ENCODE measurements around the gene ZPLD1. TPM values are rescaled to one million over a fixed set of nuclear protein-coding genes. Genes with fewer than 3 reads are reported as not detected.

ZPLD1 gene
- total RNA-seq, 2 donors from 2014 or later, result 0.28 TPM; not detected in 1

DNA sequence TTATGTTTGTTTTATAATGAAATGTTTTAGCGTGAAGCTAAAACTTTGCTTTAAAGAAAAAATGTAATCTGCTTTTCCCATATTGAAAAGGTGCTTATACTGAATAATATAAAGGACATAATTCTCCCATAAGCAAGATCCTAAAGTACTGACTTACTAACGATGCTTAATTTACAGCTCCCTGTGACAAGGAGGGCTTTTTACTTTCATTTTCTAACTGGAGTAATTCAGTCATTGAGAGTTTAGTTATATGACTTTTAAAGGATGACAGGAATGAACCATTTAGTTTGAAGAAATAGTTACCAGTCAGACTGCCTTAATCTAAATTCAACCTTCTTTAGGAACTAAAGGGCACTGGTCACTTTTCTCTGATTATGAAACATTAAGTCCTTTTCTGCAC is 19.3 kb upstream of the ZPLD1 start:
- no peaks in the 10 kb centered on the region for H3K27me3 ChIP-seq (replicated peaks; ENCODE audit: insufficient read depth)
- no peaks in the 10 kb centered on the region for H3K9me3 ChIP-seq
- TF ChIP-seq, protein P1, sequence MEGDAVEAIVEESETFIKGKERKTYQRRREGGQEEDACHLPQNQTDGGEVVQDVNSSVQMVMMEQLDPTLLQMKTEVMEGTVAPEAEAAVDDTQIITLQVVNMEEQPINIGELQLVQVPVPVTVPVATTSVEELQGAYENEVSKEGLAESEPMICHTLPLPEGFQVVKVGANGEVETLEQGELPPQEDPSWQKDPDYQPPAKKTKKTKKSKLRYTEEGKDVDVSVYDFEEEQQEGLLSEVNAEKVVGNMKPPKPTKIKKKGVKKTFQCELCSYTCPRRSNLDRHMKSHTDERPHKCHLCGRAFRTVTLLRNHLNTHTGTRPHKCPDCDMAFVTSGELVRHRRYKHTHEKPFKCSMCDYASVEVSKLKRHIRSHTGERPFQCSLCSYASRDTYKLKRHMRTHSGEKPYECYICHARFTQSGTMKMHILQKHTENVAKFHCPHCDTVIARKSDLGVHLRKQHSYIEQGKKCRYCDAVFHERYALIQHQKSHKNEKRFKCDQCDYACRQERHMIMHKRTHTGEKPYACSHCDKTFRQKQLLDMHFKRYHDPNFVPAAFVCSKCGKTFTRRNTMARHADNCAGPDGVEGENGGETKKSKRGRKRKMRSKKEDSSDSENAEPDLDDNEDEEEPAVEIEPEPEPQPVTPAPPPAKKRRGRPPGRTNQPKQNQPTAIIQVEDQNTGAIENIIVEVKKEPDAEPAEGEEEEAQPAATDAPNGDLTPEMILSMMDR (IDR thresholded peaks at IDR 0.05), result no peak
- TF ChIP-seq POLR2A (IDR thresholded peaks at IDR 0.05) (no peak), POLR2AphosphoS5 (IDR thresholded peaks at IDR 0.05) (no peak)
- H3K27ac ChIP-seq, result no peak overlapping the region
- H3K4me3 ChIP-seq, result no peak overlapping the region
- no peaks in the 10 kb centered on the region for H3K4me1 ChIP-seq (replicated peaks)
- H3K36me3 ChIP-seq, result no peaks in the 10 kb centered on the region
- intact Hi-C loops (cut with DNase I), result no loop called here
- DNase-seq (ENCODE audit: low spot score), result no peak
- 32% methylated on average over 2 of the region's 2 CpGs for WGBS

DNA sequence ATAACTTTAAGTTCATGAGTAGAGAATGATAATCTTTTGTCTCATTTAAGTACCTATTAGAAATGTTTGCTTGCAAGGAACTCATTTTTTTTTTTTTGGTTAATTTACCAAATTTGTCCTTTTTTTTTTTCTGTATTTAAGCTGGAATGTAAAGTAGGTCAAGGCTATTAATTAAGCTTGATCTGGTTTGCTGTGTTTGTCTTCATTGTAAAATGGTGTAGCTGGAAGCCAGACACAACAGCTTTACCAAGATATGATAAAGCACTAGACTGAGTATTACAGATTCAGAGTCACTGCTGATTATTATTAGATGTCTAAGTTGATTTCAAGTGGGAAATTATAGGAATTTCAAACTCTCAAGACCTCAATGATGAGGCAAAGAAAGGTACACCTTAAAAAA is 15.0 kb upstream of the ZPLD1 start:
- intact Hi-C loops (cut with DNase I), result no loop called here
- Histone ChIP-seq H3K4me3 (no peak overlapping the region), H3K27ac (no peak overlapping the region), H3K36me3 (no peaks in the 10 kb centered on the region), H3K27me3 (replicated peaks; ENCODE audit: insufficient read depth) (no peaks in the 10 kb centered on the region), H3K4me1 (replicated peaks) (no peaks in the 10 kb centered on the region), H3K9me3 (no peaks in the 10 kb centered on the region)
- TF ChIP-seq POLR2A (IDR thresholded peaks at IDR 0.05), result no peak
- no peak for TF ChIP-seq POLR2AphosphoS5 (IDR thresholded peaks at IDR 0.05)
- TF ChIP-seq, protein P1 (IDR thresholded peaks at IDR 0.05), result no peak
- DNase-seq (ENCODE audit: low spot score), result no peak

DNA sequence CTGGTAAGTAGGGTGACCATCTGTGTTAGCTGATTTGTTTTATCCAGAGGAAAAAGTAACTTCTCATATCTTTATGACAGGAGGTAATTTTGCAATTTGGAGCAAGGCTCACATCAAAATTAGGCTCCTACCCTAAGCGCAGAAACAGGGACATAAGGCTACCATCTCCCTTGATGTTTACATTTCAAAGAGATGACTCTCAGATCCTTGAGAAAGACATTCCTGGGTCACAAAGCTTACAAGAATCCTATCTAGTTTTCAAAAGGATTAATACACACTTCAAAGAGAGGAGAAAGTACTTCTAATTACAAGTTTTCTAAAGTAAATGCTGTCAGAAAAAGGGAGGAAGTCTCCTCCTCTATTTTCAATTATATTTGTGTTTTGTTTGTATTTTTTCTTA is 7.0 kb downstream of the ZPLD1 start:
- intact Hi-C loops (cut with DNase I), result no loop called here
- Histone ChIP-seq H3K9me3 (no peaks in the 10 kb centered on the region), H3K4me3 (no peak overlapping the region), H3K36me3 (no peaks in the 10 kb centered on the region), H3K27me3 (replicated peaks; ENCODE audit: insufficient read depth) (no peaks in the 10 kb centered on the region), H3K27ac (no peak overlapping the region), H3K4me1 (replicated peaks) (no peaks in the 10 kb centered on the region)
- no peak for DNase-seq (ENCODE audit: low spot score)
- WGBS, result 55% methylated on average over 1 of the region's 1 CpG
- TF ChIP-seq POLR2A (IDR thresholded peaks at IDR 0.05) (no peak), POLR2AphosphoS5 (IDR thresholded peaks at IDR 0.05) (no peak)
- TF ChIP-seq, protein P1 (IDR thresholded peaks at IDR 0.05), result no peak

DNA sequence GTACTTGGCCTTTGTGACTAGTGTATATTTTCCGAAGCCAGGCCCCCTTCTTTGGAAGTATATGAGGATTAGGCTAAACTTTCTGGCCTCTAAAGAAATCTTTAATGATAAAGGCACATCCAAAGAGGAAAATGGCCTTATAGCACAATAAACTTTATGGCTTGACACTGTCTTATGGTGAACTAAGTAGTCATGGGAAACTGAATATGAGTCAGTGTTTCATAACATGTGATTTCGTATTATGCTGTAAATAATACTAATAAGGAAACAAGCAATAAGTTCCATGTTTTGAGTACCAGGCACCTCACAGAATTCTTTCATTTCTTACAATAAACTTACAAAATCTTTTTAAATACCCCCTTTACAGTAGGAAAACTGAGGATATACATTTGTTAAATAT is 8.2 kb downstream of the ZPLD1 start:
- Histone ChIP-seq H3K4me3 (no peak overlapping the region), H3K27me3 (replicated peaks; ENCODE audit: insufficient read depth) (no peaks in the 10 kb centered on the region), H3K27ac (no peak overlapping the region), H3K9me3 (no peaks in the 10 kb centered on the region), H3K4me1 (replicated peaks) (no peaks in the 10 kb centered on the region), H3K36me3 (no peaks in the 10 kb centered on the region)
- intact Hi-C loops (cut with DNase I), result no loop called here
- TF ChIP-seq, protein P1 (IDR thresholded peaks at IDR 0.05), result no peak
- TF ChIP-seq POLR2A (IDR thresholded peaks at IDR 0.05) (no peak), POLR2AphosphoS5 (IDR thresholded peaks at IDR 0.05) (no peak)
- no peak for DNase-seq (ENCODE audit: low spot score)
- 84% methylated on average over 2 of the region's 2 CpGs for WGBS

DNA sequence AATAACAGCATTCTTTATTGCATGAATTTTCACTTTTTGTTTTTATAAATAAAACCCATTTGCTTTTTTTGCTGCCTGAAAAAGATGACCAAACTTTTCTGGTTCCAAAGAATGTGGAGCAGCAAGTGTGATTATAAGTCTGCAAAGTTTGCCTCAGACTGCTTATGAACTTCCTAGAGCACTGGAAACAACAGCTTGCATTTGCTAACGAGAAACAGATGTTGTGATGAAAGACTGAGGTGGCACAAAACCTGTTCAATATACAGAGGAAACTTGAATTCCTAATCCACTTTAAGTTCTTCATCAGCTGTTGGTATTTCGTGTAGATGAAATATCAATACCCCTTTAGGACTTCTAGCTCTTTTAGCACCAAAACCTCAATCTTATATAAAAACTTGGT is 9.3 kb downstream of the ZPLD1 start:
- Histone ChIP-seq H3K27ac (no peak overlapping the region), H3K9me3 (no peaks in the 10 kb centered on the region), H3K27me3 (replicated peaks; ENCODE audit: insufficient read depth) (no peaks in the 10 kb centered on the region), H3K4me3 (no peak overlapping the region), H3K4me1 (replicated peaks) (no peaks in the 10 kb centered on the region), H3K36me3 (no peaks in the 10 kb centered on the region)
- no peak for DNase-seq (ENCODE audit: low spot score)
- no peak for TF ChIP-seq POLR2AphosphoS5 (IDR thresholded peaks at IDR 0.05)
- no peak for TF ChIP-seq POLR2A (IDR thresholded peaks at IDR 0.05)
- TF ChIP-seq, protein P1 (IDR thresholded peaks at IDR 0.05), result no peak
- WGBS, result 63% methylated on average over 2 of the region's 2 CpGs
- intact Hi-C loops (cut with DNase I), result no loop called here

All from prostate gland (tissue), 2 donors.